ENCODE measurements around the gene GAL3ST2. TPM values are rescaled to one million over a fixed set of nuclear protein-coding genes. Genes with fewer than 3 reads are reported as not detected.

GAL3ST2 gene
- total and polyA plus RNA-seq, 2 of the 8 experiments (the other 6 are each of a cell fraction or from before 2014, with no cell fraction given), result not detected

DNA sequence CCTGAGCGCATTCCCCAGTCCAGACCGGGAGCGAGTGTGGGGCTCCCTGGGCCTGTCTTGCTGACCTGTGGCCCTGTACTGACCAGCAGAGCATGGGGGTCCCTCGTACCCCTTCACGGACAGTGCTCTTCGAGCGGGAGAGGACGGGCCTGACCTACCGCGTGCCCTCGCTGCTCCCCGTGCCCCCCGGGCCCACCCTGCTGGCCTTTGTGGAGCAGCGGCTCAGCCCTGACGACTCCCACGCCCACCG, 37.7 kb downstream of the GAL3ST2 start (continued):
- TF ChIP-seq POLR2AphosphoS5 (IDR thresholded peaks at IDR 0.05; ENCODE audit: low read depth, low read length), result no peak

Data from H1 (cell line).